A673 (cell line): ENCODE measurements around the gene URB2. TPM values are rescaled to one million over a fixed set of nuclear protein-coding genes. Genes with fewer than 3 reads are reported as not detected.

Source experiments
- BruUV-seq: library from RNA; stranded (reverse); fragments of 400-500 nt; replicated peaks from 2 replicates; lab custom pipeline; 2021; lab: Mats Ljungman, UMichigan
- CTCF ChIA-PET: fragments of 300-600 bp; sonication (Branson Sonifier 250); formaldehyde crosslinking; loops from one replicate; lab custom pipeline; 2022; ENCODE audit warnings: antibody characterized with exemption; lab: Charles Lee
- POLR2A ChIA-PET: fragments of 300-600 bp; sonication (Branson Sonifier 250); formaldehyde crosslinking; loops from one replicate; lab custom pipeline; 2022; ENCODE audit warnings: antibody characterized with exemption; ENCODE audit not compliant: low non-redundant PET; lab: Charles Lee
- DNase-seq: peaks from one replicate; pipeline ENCODE4 v3.0.0-alpha.2; 2015; ENCODE audit warnings: low spot score
- H3K27ac ChIP-seq: fragments of 200-600 bp; sonication (generic); 2 replicates; pipeline ENCODE4 v1.5.1; 2016; ENCODE audit warnings: mixed run types, low read depth, mild to moderate bottlenecking, mixed read lengths, antibody characterized with exemption, low read length; ENCODE audit not compliant: poor library complexity, severe bottlenecking
- H3K27me3 ChIP-seq: fragments of 200-600 bp; sonication (generic); replicated peaks from 2 replicates; pipeline ENCODE4 v1.6.1; 2017; ENCODE audit warnings: mixed run types, low read depth, mild to moderate bottlenecking, mixed read lengths, antibody characterized with exemption, low read length; ENCODE audit not compliant: insufficient read depth, poor library complexity
- H3K36me3 ChIP-seq: fragments of 200-600 bp; sonication (generic); 2 replicates; pipeline ENCODE4 v1.6.1; 2016; ENCODE audit warnings: mixed run types, mild to moderate bottlenecking, mixed read lengths, antibody characterized with exemption, low read length; ENCODE audit not compliant: insufficient read depth, poor library complexity, severe bottlenecking
- H3K4me1 ChIP-seq: fragments of 200-600 bp; sonication (generic); 2 replicates; pipeline ENCODE4 v1.6.1; 2017; ENCODE audit warnings: mixed run types, mild to moderate bottlenecking, mixed read lengths, antibody characterized with exemption, low read length; ENCODE audit not compliant: insufficient read depth, poor library complexity, severe bottlenecking
- H3K4me3 ChIP-seq: fragments of 200-600 bp; sonication (generic); 2 replicates; pipeline ENCODE4 v1.5.1; 2016; ENCODE audit warnings: low read depth, mixed run types, mild to moderate bottlenecking, mixed read lengths, low read length; ENCODE audit not compliant: poor library complexity, severe bottlenecking
- H3K9me3 ChIP-seq: fragments of 200-600 bp; sonication (generic); 2 replicates; pipeline ENCODE4 v1.6.1; 2016; ENCODE audit warnings: mixed run types, low read depth, mild to moderate bottlenecking, mixed read lengths, antibody characterized with exemption, low read length; ENCODE audit not compliant: poor library complexity, severe bottlenecking
- EZH2 ChIP-seq: fragments of 200-600 bp; sonication (generic); IDR thresholded peaks from 2 replicates; pipeline ENCODE4 v1.6.1; 2017; ENCODE audit warnings: borderline replicate concordance, low read depth, mild to moderate bottlenecking, mixed read lengths, antibody characterized with exemption, low read length; ENCODE audit not compliant: poor library complexity, severe bottlenecking
- intact Hi-C: fragments of 100-400 bp; cut with micrococcal nuclease; formaldehyde crosslinking; loops from one replicate; pipeline ENCODE4 v1.10.0; 2022; ENCODE audit not compliant: unreplicated experiment
- total RNA-seq: library from RNA; stranded (reverse); gene quantifications from 2 replicates; pipeline ENCODE4 v1.2.3, GENCODE V29; 2021
- TF ChIP-seq, protein P1 (sequence below): fragments of 300-800, 200-600 bp; sonication (generic); conservative IDR thresholded peaks from 2 replicates; pipeline ENCODE4 v1.5.1; 2017; ENCODE audit warnings: low read depth, mild to moderate bottlenecking, antibody characterized with exemption, low read length, moderate library complexity, mixed read lengths

Gene URB2
- total RNA-seq, 1 experiment from 2014 or later: 33.3 TPM

DNA sequence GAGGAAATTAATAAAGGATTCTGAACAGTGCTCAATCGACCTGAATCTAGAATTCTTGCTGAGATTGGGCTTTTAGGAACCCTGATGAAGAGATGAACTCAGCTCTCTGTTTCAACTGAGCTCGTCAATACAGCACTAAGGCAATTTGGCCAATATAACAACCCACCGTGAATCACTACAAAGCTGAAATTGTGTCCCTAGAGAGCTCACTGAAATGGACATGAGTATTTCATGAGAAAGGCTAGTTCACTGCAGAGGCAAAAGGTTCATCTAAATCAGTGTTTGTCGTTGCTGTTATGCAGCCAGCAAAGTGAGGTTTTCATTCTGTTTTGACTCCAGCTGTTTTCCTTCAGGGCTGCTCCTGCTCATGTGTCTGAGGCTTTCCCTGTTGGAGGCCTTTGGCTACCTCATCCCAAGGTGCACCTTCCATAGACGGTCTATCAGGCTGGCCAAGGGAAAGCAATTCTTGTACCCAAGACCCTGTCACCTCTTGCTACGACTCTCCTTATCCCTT, 83.5 kb downstream of the URB2 start:
- Histone ChIP-seq H3K27me3 (no peaks in the 10 kb centered on the region), H3K4me1 (peaks cover 6% of the 10 kb centered on the region), H3K27ac (no peak overlapping the region), H3K36me3 (no peaks in the 10 kb centered on the region), H3K9me3 (no peaks in the 10 kb centered on the region), H3K4me3 (no peak overlapping the region)
- no peak for DNase-seq
- TF ChIP-seq EZH2: no peak
- TF ChIP-seq, protein P1, sequence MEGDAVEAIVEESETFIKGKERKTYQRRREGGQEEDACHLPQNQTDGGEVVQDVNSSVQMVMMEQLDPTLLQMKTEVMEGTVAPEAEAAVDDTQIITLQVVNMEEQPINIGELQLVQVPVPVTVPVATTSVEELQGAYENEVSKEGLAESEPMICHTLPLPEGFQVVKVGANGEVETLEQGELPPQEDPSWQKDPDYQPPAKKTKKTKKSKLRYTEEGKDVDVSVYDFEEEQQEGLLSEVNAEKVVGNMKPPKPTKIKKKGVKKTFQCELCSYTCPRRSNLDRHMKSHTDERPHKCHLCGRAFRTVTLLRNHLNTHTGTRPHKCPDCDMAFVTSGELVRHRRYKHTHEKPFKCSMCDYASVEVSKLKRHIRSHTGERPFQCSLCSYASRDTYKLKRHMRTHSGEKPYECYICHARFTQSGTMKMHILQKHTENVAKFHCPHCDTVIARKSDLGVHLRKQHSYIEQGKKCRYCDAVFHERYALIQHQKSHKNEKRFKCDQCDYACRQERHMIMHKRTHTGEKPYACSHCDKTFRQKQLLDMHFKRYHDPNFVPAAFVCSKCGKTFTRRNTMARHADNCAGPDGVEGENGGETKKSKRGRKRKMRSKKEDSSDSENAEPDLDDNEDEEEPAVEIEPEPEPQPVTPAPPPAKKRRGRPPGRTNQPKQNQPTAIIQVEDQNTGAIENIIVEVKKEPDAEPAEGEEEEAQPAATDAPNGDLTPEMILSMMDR: no peak
- POLR2A ChIA-PET: no interaction called here
- intact Hi-C loops: loop anchor here (5.0 kb wide), 1 partner anchor 603 kb away; no protein-coding TSS in a partner anchor
- CTCF ChIA-PET: no interaction called here
- BruUV-seq: no TSS peak

Other genes with a start within 250 kb of the URB2 start
- not detected in 2 replicates for gene ACTA1, start 192.2 kb upstream of the URB2 start, total RNA-seq
- 59.0 and 67.9 TPM in 2 replicates for gene NUP133, start 117.9 kb upstream of the URB2 start, total RNA-seq
- 20.0 and 23.3 TPM in 2 replicates for gene ABCB10, start 67.5 kb upstream of the URB2 start, total RNA-seq
- gene TAF5L, start 125 bp upstream of the URB2 start, total RNA-seq: 27.8 and 33.4 TPM in 2 replicates